NCI-H82 treated with DMSO at 0.1 percent for 48 hours (cell line): Measurements from ENCODE around the gene CARHSP1.
"Not testable (repeated sequence)": the region's sequence is repeated elsewhere in the genome, so short reads cannot be mapped to it uniquely, and the experiment has no call there.

Experiments
- DNase-seq: peaks from one replicate; lab custom pipeline; 2025; ENCODE audit not compliant: unreplicated experiment; lab: John Stamatoyannopoulos, UW

CARHSP1 gene

DNA sequence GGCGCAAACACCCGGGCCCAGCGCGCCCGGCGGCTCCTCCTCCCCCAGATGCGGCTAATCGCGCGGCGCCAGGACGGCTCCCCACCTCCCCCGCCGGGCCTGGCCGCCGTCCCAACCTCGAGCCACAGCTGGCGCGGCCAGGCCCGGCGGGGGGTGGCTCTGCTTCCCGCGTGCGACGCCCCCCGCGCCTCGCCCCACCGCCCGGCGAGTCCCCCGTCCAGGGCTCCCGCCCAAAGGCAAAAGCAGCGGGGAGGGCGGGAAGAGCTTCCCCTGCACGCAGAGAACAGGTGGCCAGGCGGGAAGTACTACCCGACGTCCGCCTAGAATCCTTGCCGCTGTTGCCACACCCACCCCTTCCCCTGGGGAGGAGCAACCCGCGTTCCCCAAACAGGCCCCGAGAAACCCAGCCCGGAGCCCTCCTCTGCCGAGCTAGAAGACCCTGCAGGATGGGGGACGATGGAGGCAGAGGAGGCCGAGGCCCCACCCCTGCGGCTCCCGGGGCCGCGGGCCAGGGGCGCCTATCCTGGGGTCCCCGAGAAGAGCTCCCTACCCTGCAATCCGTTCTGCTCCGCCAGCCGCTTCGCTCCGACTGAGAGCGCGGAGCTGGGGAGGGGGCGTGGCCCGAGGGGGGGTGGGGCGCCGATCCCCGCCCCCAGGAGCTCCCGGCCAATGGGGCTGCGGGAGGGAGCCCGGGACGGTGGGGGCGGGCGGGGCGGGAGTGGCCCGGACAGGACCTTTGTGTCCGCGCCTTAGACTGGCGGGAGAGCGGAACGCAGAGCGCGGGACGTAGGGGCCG, at the start of gene CARHSP1:
Gene CARHSP1 (minus strand): TSS at position 591 of the 796 bp plus-strand sequence. CDS start 9,678 bp downstream, outside the sequence.
- DNase-seq, result peak; percentile 88

DNA sequence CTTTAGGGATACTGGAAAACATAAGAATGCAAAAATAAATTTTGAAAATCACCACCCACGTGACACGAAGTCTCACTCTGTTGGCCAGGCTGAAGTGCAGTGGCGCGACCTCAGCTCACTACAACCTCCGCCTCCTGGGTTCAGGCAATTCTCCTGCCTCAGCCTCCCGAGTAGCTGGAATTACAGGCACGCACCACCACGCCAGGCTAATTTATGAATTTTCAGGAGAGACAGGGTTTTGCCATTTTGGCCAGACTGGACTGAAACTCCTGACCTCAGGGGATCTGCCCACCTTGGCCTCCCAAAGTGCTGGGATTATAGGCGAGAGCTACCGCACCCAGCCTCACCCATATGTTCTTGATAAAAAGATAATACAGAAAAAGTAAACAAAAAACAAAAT, 48.5 kb upstream of the CARHSP1 start:
- DNase-seq, result not testable (repeated sequence)

- no peak for DNase-seq
Measured at GRCh38 chr16:8916541-8917225, 47.9 kb upstream of the CARHSP1 start.

GRCh38 chr16:8915722-8916301, 47.0 kb upstream of the CARHSP1 start:
- DNase-seq, result no peak

DNA sequence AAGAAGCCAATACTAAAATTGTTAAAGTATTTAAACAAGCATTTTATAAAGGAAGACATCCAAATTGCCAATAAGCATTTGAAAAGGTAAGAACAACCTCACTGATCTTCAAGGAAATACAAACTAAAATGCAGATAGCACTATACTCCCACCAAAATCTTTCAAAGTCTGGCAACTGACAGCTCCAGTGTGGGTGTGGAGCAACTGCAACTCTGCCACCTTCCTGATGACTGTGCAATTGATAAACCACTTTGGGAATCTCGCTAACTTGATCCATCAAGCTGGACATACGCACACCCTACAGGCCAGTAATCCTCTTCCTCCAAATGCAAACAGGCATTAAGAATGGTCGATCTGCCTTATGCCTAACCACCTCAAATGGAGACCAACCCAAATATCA, 45.3 kb upstream of the CARHSP1 start:
- DNase-seq, result no peak

- no peak for DNase-seq
Measured at GRCh38 chr16:8912793-8913192, 44.0 kb upstream of the CARHSP1 start.

DNA sequence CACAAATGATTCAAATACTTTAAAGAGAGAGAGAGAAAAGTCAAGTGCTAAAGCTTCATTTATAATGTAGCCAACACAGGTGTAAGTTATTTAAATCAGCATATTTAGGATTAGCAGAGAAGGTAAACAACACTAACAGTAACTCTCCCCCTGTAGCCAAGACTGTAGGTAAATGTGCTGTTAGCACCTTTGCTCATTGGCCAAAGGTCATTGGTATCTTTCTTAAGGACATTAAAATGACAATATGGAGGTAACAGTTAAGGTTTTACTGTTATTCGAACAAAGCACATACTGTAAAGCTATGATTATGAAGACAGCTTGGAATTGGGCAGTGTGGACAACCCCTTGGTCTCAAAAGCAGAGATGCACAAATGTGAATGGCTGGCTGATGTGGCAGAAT, 42.0 kb upstream of the CARHSP1 start:
- no peak for DNase-seq

- no peak for DNase-seq
Measured at GRCh38 chr16:8908810-8909468, 40.1 kb upstream of the CARHSP1 start.

DNA sequence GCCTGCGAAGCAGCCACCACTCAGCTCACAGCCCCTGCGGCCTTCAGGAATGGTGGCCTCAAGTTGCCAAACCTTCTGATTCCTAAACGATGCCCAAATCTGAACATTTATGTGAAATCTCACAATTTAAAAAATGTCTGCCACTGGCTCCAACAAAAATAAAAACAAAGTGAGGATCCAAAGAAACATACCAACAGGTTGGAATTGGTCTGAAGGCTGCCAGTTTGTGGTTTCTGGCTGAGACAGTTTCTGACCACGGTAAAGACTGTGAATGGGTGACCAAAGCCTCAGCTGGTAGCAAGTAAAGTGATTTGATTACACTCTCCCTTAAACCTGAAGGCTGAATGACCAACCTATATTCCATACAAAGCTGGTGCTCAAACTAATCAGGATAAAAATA, 38.3 kb upstream of the CARHSP1 start:
- DNase-seq, result no peak

DNA sequence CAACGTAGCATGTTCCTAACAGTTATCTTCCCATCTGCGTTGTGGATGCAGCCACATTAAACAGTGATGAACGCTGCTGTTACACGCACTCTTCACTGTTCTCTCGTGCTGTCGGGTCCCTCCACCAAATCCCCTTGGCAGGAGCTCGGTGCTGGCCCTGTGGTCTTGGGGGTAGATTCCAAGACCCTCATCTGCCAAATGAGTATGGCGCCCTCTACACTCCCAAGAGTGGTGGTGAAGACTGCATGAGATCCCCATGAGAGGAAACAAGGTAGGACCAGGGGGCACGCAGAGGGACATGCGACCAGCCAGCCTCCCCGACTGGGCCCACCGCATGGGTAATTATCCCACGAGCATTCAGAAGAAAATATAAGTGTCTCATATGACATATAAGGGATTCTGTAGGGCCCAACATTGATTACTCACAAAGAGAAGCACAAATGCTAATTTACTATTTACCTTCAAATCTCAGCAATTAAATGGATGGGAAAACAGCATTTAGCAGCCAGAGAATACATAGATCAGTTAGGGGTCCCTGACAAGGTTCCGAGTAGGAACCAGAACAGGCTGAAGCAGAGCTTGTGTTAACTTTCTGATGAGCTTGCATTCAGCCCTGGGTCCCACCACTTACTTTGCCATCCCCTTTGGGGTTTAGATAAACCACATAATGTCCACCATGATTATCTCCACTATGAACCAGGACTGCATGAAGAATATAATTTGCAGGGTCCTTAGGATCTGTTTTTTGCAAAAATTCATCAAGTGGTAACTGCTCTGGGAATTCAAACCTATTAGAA, 37.2 kb upstream of the CARHSP1 start:
- no peak for DNase-seq

DNA sequence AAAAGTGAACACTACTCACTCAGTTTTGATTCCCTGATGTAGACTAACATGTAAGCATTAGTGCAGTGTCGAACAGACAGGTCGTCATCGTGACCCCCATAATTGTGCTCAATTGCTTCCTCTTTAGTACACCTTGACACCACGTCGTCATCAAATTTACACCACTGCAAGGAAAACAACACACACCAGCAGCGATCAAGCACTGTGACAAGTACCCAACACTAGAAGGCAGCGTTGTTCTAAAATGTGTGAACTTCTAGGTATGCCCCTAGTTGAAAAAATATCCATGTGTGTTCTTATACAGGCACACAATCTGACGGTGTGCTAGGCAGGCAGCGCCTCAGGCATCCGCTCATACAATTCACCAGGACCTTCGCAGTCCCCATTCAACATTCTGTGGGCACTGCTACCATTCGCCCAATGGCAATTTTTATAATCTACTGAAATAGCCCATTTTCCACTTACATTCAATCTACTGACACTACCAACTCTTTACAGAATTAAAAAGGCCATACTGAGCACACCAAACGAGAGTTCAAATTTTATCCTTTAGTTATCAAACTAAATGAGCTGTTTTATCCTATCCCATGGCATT, 36.5 kb upstream of the CARHSP1 start:
- peak; percentile 5 for DNase-seq

GRCh38 chr16:8904018-8904430, 35.2 kb upstream of the CARHSP1 start:
- no peak for DNase-seq

DNA sequence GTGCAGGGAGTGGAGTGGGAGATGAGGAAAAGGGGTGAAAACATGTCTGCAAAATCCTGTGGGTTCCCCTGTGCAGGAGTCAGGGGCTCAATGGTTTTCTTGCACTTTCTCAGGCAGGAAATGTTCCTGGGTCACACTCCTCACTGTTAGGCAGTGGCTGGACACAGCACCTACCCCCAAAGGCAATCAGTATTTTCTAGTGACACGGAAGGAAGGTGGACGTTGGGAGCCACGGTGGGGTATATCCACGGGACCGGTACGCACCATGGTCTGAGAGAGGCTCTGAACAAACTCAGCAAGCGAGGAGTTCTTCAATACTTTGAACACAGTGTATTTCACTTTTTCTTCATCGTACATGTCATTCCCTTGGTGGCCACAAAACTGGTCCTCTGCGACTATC, 34.2 kb upstream of the CARHSP1 start:
- DNase-seq, result no peak

DNA sequence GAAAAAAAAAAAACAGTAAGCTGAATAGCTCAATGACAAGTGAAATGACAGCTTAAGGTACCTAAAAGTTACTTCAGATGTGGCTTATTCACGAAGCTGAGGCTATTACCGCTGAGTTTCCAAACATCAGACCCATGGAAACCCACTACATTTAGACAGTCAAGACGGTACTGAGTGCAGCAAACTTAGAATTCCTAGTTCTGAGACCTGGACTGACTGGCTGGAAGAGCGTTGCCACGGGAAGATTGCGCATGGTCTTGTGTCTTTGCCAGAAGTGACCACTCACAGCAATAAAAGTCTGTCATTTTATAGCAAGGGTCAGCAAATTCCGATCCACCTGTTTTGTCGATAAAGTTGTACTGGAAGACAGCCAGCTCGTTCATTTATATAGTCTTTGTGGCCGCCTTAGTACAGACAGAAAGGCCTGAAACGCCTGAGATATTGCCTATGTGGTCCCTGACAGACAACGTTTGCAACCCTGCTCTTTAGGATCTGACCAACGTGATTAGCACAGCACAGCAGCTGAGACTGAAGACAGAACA, 32.6 kb upstream of the CARHSP1 start:
- no peak for DNase-seq

- DNase-seq, result no peak
Measured at GRCh38 chr16:8900343-8900742, 31.5 kb upstream of the CARHSP1 start.

GRCh38 chr16:8899709-8900317, 31.0 kb upstream of the CARHSP1 start:
- no peak for DNase-seq

- DNase-seq, result no peak
Measured at GRCh38 chr16:8898660-8899318, 30.0 kb upstream of the CARHSP1 start.

DNA sequence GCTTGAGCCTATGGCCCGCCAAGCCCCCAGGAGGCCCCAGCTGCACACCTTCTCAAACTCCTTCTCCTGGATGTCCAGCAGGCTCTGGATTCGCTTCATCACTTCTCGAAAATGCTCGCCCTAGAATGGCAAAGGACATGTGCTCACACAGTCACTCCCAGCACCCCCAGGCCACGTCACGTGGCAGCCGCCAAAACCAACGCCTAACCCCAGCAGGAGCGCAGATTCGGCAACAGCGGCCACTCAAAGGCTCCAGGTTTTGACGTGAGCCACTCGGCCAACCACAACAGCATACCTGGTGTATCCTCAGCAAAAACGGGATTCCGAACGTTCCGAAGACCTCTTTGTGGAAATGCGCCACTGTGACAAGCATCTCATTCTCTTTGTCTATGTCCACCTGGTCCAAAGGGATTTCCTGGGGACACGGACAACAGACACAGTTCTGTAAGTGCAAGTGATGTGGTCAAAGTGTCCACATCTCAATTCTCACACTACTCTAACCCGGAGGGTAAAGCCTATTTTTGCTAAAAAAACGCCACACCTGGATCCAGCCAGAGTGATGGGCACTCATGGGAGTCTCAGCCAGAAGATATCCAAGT, 26.0 kb upstream of the CARHSP1 start:
- no peak for DNase-seq
